ENCODE results near the gene OVOL2. TPM values are rescaled to one million over a fixed set of nuclear protein-coding genes. Genes with fewer than 3 reads are reported as not detected.

The OVOL2 gene
- polyA plus RNA-seq, 1 donor from 2014 or later, result not detected

DNA sequence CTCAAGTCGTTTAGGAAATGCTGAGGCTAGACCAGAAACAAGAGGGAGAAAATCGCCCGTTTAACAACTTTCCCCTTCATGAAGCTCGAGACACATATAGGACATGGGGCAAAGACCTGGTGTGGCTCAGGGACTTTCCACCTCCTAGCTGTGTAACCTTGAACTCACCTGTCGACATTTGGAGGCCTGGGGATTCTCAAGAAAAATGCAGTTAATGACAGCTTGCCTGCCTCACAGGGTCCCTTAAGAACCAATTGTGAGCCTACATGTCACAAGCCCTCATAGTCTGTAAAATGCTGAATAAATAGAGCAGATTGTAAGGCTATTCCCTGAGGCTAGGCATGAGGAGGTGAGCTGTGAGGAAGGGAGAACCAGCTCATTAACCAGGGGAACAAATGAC, 53.8 kb downstream of the OVOL2 start:
- H4K20me1 ChIP-seq (ENCODE audit: insufficient read depth), result no peaks in the 10 kb centered on the region
- H3K9me2 ChIP-seq (ENCODE audit: insufficient read depth, low read length), result no peaks in the 10 kb centered on the region
- H3K27ac ChIP-seq (ENCODE audit: low read length), result no peak overlapping the region
- no peaks in the 10 kb centered on the region for H3F3A ChIP-seq (ENCODE audit: insufficient read depth, low read length, poor library complexity, severe bottlenecking)
- H3K4me2 ChIP-seq (ENCODE audit: low read length), result no peak overlapping the region
- H3K9ac ChIP-seq (ENCODE audit: low read length), result no peak overlapping the region
- H3K79me2 ChIP-seq (replicated peaks; ENCODE audit: insufficient read depth, low read length), result no peaks in the 10 kb centered on the region
- H3K36me3 ChIP-seq (ENCODE audit: insufficient read depth, low read length), result no peaks in the 10 kb centered on the region
- H3K9me3 ChIP-seq (ENCODE audit: low read length), result no peaks in the 10 kb centered on the region
- H2AFZ ChIP-seq (ENCODE audit: low read depth, low read length), result no peak overlapping the region
- H3K27me3 ChIP-seq (ENCODE audit: insufficient read depth, low read depth, low read length), result no peaks in the 10 kb centered on the region
- TF ChIP-seq, protein P1, sequence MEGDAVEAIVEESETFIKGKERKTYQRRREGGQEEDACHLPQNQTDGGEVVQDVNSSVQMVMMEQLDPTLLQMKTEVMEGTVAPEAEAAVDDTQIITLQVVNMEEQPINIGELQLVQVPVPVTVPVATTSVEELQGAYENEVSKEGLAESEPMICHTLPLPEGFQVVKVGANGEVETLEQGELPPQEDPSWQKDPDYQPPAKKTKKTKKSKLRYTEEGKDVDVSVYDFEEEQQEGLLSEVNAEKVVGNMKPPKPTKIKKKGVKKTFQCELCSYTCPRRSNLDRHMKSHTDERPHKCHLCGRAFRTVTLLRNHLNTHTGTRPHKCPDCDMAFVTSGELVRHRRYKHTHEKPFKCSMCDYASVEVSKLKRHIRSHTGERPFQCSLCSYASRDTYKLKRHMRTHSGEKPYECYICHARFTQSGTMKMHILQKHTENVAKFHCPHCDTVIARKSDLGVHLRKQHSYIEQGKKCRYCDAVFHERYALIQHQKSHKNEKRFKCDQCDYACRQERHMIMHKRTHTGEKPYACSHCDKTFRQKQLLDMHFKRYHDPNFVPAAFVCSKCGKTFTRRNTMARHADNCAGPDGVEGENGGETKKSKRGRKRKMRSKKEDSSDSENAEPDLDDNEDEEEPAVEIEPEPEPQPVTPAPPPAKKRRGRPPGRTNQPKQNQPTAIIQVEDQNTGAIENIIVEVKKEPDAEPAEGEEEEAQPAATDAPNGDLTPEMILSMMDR (IDR thresholded peaks at IDR 0.05; ENCODE audit: poor library complexity, severe bottlenecking), result no peak
- TF ChIP-seq MXI1 (conservative IDR thresholded peaks at IDR 0.05; ENCODE audit: poor library complexity, severe bottlenecking) (no peak), SMC3 (conservative IDR thresholded peaks at IDR 0.05; ENCODE audit: poor library complexity) (no peak), EZH2 (IDR thresholded peaks at IDR 0.05; ENCODE audit: borderline replicate concordance, insufficient read depth, low read length, poor library complexity, severe bottlenecking) (no peak), POLR2AphosphoS5 (IDR thresholded peaks at IDR 0.05) (no peak), EP300 (conservative IDR thresholded peaks at IDR 0.05; ENCODE audit: poor library complexity, severe bottlenecking) (no peak), TAF1 (IDR thresholded peaks at IDR 0.05; ENCODE audit: low read depth) (no peak), RAD21 (conservative IDR thresholded peaks at IDR 0.05) (no peak)
- TF ChIP-seq, protein P2, sequence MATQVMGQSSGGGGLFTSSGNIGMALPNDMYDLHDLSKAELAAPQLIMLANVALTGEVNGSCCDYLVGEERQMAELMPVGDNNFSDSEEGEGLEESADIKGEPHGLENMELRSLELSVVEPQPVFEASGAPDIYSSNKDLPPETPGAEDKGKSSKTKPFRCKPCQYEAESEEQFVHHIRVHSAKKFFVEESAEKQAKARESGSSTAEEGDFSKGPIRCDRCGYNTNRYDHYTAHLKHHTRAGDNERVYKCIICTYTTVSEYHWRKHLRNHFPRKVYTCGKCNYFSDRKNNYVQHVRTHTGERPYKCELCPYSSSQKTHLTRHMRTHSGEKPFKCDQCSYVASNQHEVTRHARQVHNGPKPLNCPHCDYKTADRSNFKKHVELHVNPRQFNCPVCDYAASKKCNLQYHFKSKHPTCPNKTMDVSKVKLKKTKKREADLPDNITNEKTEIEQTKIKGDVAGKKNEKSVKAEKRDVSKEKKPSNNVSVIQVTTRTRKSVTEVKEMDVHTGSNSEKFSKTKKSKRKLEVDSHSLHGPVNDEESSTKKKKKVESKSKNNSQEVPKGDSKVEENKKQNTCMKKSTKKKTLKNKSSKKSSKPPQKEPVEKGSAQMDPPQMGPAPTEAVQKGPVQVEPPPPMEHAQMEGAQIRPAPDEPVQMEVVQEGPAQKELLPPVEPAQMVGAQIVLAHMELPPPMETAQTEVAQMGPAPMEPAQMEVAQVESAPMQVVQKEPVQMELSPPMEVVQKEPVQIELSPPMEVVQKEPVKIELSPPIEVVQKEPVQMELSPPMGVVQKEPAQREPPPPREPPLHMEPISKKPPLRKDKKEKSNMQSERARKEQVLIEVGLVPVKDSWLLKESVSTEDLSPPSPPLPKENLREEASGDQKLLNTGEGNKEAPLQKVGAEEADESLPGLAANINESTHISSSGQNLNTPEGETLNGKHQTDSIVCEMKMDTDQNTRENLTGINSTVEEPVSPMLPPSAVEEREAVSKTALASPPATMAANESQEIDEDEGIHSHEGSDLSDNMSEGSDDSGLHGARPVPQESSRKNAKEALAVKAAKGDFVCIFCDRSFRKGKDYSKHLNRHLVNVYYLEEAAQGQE (IDR thresholded peaks at IDR 0.05; ENCODE audit: borderline replicate concordance), result no peak
- H3K4me3 ChIP-seq (ENCODE audit: low read length), result no peak overlapping the region

DNA sequence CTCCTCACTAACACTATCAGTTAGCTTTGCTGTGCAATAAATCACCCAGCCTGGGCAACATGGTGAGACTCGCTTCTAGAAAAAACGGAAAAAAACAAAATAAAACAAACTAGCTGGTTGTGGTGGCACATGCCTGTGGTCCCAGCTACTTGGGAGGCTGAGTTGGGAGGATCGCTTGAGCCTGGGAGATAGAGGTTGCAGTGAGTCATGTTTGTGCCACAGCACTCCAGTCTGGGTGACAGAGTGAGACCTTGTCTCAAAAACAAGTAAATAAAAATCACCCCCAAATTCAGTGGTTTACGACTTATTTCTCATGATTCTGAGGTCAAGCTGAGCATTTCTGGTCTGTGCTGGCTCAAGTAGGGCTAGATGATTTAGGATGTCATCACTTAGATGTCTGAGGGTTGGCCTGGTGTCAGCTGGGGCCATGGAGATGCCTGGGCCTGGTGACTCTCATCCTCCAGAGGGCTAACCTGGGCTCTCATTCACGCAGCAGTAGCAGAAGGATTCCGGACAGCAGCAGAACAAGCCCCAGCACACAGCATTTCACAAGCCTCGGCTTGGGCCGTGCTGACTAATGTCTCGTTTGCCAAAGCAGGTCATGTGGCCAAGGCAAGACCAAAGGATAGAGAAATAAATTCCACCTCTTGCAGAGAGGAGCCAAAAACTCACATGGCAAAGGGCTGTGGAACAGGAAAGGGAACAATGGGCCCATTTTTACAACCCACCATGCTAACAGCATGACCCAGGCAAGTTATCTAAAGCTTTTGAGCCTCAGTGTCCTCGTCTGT, 56.4 kb downstream of the OVOL2 start:
- H3K9me2 ChIP-seq (ENCODE audit: insufficient read depth, low read length), result no peaks in the 10 kb centered on the region
- H3K9ac ChIP-seq (ENCODE audit: low read length), result no peak overlapping the region
- no peak overlapping the region for H2AFZ ChIP-seq (ENCODE audit: low read depth, low read length)
- no peak for TF ChIP-seq POLR2AphosphoS5 (IDR thresholded peaks at IDR 0.05)
- no peak for TF ChIP-seq TAF1 (IDR thresholded peaks at IDR 0.05; ENCODE audit: low read depth)
- TF ChIP-seq MXI1 (conservative IDR thresholded peaks at IDR 0.05; ENCODE audit: poor library complexity, severe bottlenecking), result no peak
- TF ChIP-seq SMC3 (conservative IDR thresholded peaks at IDR 0.05; ENCODE audit: poor library complexity), result no peak
- no peak for TF ChIP-seq EZH2 (IDR thresholded peaks at IDR 0.05; ENCODE audit: borderline replicate concordance, insufficient read depth, low read length, poor library complexity, severe bottlenecking)
- TF ChIP-seq, protein P2 (IDR thresholded peaks at IDR 0.05; ENCODE audit: borderline replicate concordance), result no peak
- TF ChIP-seq, protein P1 (IDR thresholded peaks at IDR 0.05; ENCODE audit: poor library complexity, severe bottlenecking), result no peak
- no peak for TF ChIP-seq EP300 (conservative IDR thresholded peaks at IDR 0.05; ENCODE audit: poor library complexity, severe bottlenecking)
- TF ChIP-seq RAD21 (conservative IDR thresholded peaks at IDR 0.05), result no peak
- no peaks in the 10 kb centered on the region for H3F3A ChIP-seq (ENCODE audit: insufficient read depth, low read length, poor library complexity, severe bottlenecking)
- H3K27ac ChIP-seq (ENCODE audit: low read length), result no peak overlapping the region
- no peaks in the 10 kb centered on the region for H3K79me2 ChIP-seq (replicated peaks; ENCODE audit: insufficient read depth, low read length)
- H3K36me3 ChIP-seq (ENCODE audit: insufficient read depth, low read length), result no peaks in the 10 kb centered on the region
- H3K4me3 ChIP-seq (ENCODE audit: low read length), result no peak overlapping the region
- no peaks in the 10 kb centered on the region for H3K9me3 ChIP-seq (ENCODE audit: low read length)
- no peak overlapping the region for H3K4me2 ChIP-seq (ENCODE audit: low read length)
- no peaks in the 10 kb centered on the region for H3K27me3 ChIP-seq (ENCODE audit: insufficient read depth, low read depth, low read length)
- no peaks in the 10 kb centered on the region for H4K20me1 ChIP-seq (ENCODE audit: insufficient read depth)
